Keratinocyte (primary cell): ENCODE results near the gene DEPDC1B. TPM values are rescaled to one million over a fixed set of nuclear protein-coding genes. Genes with fewer than 3 reads are reported as not detected.
A peak's percentile ranks its signal among the peaks of the same experiment; 100 is the strongest.

ENCODE experiments used
- DNase-seq: peaks from one replicate; pipeline ENCODE4 v3.0.0-alpha.2; 2011; ENCODE audit warnings: low read depth, missing footprints, low spot score
- FAIRE-seq: peaks from 2 replicates; lab custom pipeline; 2011; peaks lifted over from hg19 to GRCh38; lab: Jason Lieb, UNC
- H2AFZ ChIP-seq: 2 replicates; pipeline ENCODE4 v1.6.0; 2012; ENCODE audit warnings: low read length, control low read depth, inconsistent platforms; ENCODE audit not compliant: control insufficient read depth
- H3K27ac ChIP-seq: 2 replicates; pipeline ENCODE4 v1.5.1; 2011; ENCODE audit warnings: low read length; ENCODE audit not compliant: control insufficient read depth, insufficient read depth
- H3K27me3 ChIP-seq: 3 replicates; pipeline ENCODE4 v1.6.0; 2011; ENCODE audit warnings: low read length; ENCODE audit not compliant: control insufficient read depth, insufficient read depth; ENCODE audit errors: extremely low read depth
- H3K36me3 ChIP-seq, 2 experiments: 2 replicates in 1 of 2; 3 replicates in 1 of 2; pipeline ENCODE4 v1.5.1; 2011; ENCODE audit warnings: low read length in 2 of 2, mild to moderate bottlenecking in 1 of 2; ENCODE audit not compliant: control insufficient read depth in 2 of 2, insufficient read depth in 2 of 2; ENCODE audit errors: extremely low read depth in 1 of 2
- H3K4me1 ChIP-seq: 3 replicates; pipeline ENCODE4 v1.5.1; 2011; ENCODE audit warnings: low read length; ENCODE audit not compliant: control insufficient read depth, insufficient read depth; ENCODE audit errors: extremely low read depth
- H3K4me2 ChIP-seq: 3 replicates; pipeline ENCODE4 v1.6.0; 2011; ENCODE audit warnings: low read depth, low read length; ENCODE audit not compliant: control insufficient read depth, insufficient read depth; ENCODE audit errors: extremely low read depth
- H3K4me3 ChIP-seq, 3 experiments: fragments of 200-600 bp in 1 of 3; sonication (generic) in 1 of 3; 2 replicates in 2 of 3; 3 replicates in 1 of 3; pipeline ENCODE4 v1.5.1; 2011 to 2016; ENCODE audit warnings: low read length in 3 of 3, mild to moderate bottlenecking in 3 of 3, control low read depth in 2 of 3, inconsistent platforms in 1 of 3, low read depth in 1 of 3, mixed read lengths in 1 of 3, mixed run types in 1 of 3, moderate library complexity in 1 of 3; ENCODE audit not compliant: control insufficient read depth in 2 of 3, insufficient read depth in 2 of 3; ENCODE audit errors: extremely low read depth in 1 of 3
- H3K79me2 ChIP-seq: 2 replicates; pipeline ENCODE4 v1.6.0; 2012; ENCODE audit warnings: low read length; ENCODE audit not compliant: control insufficient read depth, insufficient read depth
- H3K9ac ChIP-seq: 3 replicates; pipeline ENCODE4 v1.6.0; 2011; ENCODE audit warnings: low read length; ENCODE audit not compliant: control insufficient read depth, insufficient read depth; ENCODE audit errors: extremely low read depth
- H3K9me1 ChIP-seq: 3 replicates; pipeline ENCODE4 v1.6.0; 2011; ENCODE audit warnings: low read length; ENCODE audit not compliant: control insufficient read depth, insufficient read depth; ENCODE audit errors: extremely low read depth
- H3K9me3 ChIP-seq: 2 replicates; pipeline ENCODE4 v1.5.1; 2012; ENCODE audit warnings: low read depth, low read length; ENCODE audit not compliant: control insufficient read depth
- H4K20me1 ChIP-seq: 3 replicates; pipeline ENCODE4 v1.6.0; 2011; ENCODE audit warnings: low read length; ENCODE audit not compliant: control insufficient read depth, insufficient read depth; ENCODE audit errors: extremely low read depth
- EZH2 ChIP-seq: IDR thresholded peaks from one replicate; pipeline ENCODE4 v1.6.1; 2012; ENCODE audit warnings: inconsistent platforms, mild to moderate bottlenecking, low read length, moderate library complexity
- dilution Hi-C: fragments of 300-500 bp; cut with MboI; formaldehyde crosslinking; loops from one replicate; pipeline ENCODE4 v1.7.0; 2020; ENCODE audit warnings: low sequenced_read_pairs; ENCODE audit not compliant: extremely low pct_ligation_motif_present
- polyA plus RNA-seq, 5 experiments: library from polyadenylated mRNA; depleted of rRNA in 3 of 5; stranded (reverse) in 3 of 5; stranded (forward) in 1 of 5; unstranded in 1 of 5; fragments of >200 nt; gene quantifications; 1 replicate in 1 of 5; 2 replicates in 3 of 5; 3 replicates in 1 of 5; pipeline versions ENCODE4 v1.2.1 to v1.2.3, GENCODE V29; 2011 to 2012; ENCODE audit warnings: missing spikeins in 2 of 5, low read depth in 1 of 5, low replicate concordance in 1 of 5
- TF ChIP-seq, protein P1 (sequence below), 3 experiments: IDR thresholded peaks in 1 of 3; conservative IDR thresholded peaks in 1 of 3; optimal IDR thresholded peaks in 1 of 3; 2 replicates in 2 of 3; 3 replicates in 1 of 3; pipeline versions ENCODE3 to v1.5.1; 2011; ENCODE audit warnings: low read length in 3 of 3, mild to moderate bottlenecking in 3 of 3, moderate library complexity in 2 of 3, control low read depth in 1 of 3, inconsistent platforms in 1 of 3; ENCODE audit not compliant: insufficient read depth in 2 of 3; ENCODE audit errors: extremely low read depth in 1 of 3

DEPDC1B gene
- polyA plus RNA-seq, 1 donor (not counting 4 experiments of a cell fraction or from before 2014, with no cell fraction given), result 19.5 TPM

DNA sequence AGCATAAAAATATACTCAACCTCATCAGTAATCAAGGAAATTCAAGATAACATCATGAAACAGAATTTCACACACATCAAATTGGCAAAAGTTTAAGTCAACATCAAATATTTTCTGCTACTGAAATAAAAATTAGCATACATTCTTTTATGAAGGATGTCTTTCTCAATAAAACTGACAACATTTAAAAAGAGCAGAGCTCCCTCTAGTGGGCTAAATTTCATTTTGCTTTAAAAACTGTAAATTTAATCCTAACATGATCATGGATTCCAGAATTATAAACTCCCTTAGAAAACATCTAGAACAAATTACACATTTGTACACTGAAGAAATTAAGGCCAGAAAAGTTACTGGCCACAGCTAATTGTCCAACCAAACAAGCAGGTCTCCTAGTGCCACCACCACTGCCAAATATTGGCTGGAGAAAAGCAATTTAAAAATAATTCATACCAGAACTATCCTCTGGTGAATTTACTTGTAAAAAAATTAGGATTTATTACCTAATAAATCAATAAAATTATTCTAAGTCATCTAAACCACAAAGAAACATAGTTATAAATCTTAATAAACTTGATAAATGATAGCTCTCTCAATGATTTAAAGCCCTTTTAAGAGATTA is 31.2 kb downstream of the DEPDC1B start:
- H3K4me3 ChIP-seq, result no peak overlapping the region
- H2AFZ ChIP-seq, result no peak overlapping the region
- no peaks in the 10 kb centered on the region for H4K20me1 ChIP-seq
- no peak overlapping the region for H3K9ac ChIP-seq
- peaks cover 0 to 2% of the 10 kb centered on the region in 2 experiments for H3K36me3 ChIP-seq
- H3K9me3 ChIP-seq, result no peaks in the 10 kb centered on the region
- FAIRE-seq, result no peak
- no peak for DNase-seq
- peaks cover 6% of the 10 kb centered on the region for H3K79me2 ChIP-seq
- dilution Hi-C loops, result no loop called here
- no peaks in the 10 kb centered on the region for H3K27me3 ChIP-seq
- no peaks in the 10 kb centered on the region for H3K9me1 ChIP-seq
- TF ChIP-seq, protein P1, sequence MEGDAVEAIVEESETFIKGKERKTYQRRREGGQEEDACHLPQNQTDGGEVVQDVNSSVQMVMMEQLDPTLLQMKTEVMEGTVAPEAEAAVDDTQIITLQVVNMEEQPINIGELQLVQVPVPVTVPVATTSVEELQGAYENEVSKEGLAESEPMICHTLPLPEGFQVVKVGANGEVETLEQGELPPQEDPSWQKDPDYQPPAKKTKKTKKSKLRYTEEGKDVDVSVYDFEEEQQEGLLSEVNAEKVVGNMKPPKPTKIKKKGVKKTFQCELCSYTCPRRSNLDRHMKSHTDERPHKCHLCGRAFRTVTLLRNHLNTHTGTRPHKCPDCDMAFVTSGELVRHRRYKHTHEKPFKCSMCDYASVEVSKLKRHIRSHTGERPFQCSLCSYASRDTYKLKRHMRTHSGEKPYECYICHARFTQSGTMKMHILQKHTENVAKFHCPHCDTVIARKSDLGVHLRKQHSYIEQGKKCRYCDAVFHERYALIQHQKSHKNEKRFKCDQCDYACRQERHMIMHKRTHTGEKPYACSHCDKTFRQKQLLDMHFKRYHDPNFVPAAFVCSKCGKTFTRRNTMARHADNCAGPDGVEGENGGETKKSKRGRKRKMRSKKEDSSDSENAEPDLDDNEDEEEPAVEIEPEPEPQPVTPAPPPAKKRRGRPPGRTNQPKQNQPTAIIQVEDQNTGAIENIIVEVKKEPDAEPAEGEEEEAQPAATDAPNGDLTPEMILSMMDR (optimal IDR thresholded peaks at IDR 0.05 in 1 of 3, IDR thresholded peaks at IDR 0.05 in 1 of 3, conservative IDR thresholded peaks at IDR 0.05 in 1 of 3; ENCODE audit: extremely low read depth in 1 of 3, insufficient read depth in 2 of 3, low read length in 3 of 3), result peak in 2 of 3 experiments; percentile 28 to 50
- TF ChIP-seq EZH2, result no peak
- H3K27ac ChIP-seq, result no peak overlapping the region
- H3K4me2 ChIP-seq, result no peak overlapping the region
- H3K4me1 ChIP-seq, result no peaks in the 10 kb centered on the region

DNA sequence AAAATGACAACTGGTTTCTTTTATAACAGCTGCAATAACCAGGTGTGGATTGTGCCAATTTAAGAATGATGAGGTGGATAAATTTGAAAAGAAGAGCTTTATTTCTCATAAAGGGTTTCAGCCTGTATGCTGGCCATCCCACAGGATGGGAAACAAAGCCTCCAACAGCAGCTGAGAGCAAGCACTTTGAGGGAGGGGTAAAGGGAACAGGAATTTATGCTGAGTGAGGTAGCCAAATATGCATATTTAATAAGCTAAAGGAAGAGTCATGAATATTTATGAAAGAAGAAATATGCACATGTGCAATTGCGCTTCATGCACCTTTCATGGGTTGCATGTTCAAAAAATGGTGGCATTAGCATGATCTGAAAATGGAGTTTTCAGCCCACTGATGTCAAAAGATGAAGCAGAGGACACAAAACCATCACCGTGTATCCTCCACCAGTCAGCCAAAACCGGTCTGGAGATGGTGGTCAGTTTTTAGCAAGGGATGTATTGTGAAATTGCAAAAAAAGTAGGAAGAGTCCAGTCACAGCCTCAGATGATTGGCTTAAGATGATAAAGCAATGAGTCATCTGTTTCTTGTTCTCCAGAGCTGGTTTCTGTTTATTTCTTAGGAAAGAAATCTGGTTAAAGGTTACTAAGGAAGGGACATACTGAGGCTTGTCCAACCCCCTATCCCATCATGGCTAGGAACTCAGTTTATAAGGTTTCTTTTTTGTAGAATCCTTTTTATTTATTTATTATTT is 47.9 kb downstream of the DEPDC1B start:
- Histone ChIP-seq H3K4me2 (no peak overlapping the region), H4K20me1 (no peaks in the 10 kb centered on the region), H3K4me3 (no peak overlapping the region), H2AFZ (no peak overlapping the region), H3K27me3 (no peaks in the 10 kb centered on the region), H3K79me2 (peaks cover 2% of the 10 kb centered on the region), H3K4me1 (no peaks in the 10 kb centered on the region), H3K27ac (no peak overlapping the region), H3K9me3 (no peaks in the 10 kb centered on the region), H3K9me1 (no peaks in the 10 kb centered on the region), H3K9ac (no peak overlapping the region), H3K36me3 (no peaks in the 10 kb centered on the region)
- FAIRE-seq (peak; percentile 56), DNase-seq (no peak)
- dilution Hi-C loops, result no loop called here
- TF ChIP-seq, protein P1 (optimal IDR thresholded peaks at IDR 0.05 in 1 of 3, IDR thresholded peaks at IDR 0.05 in 1 of 3, conservative IDR thresholded peaks at IDR 0.05 in 1 of 3; ENCODE audit: extremely low read depth in 1 of 3, insufficient read depth in 2 of 3, low read length in 3 of 3), result no peak
- no peak for TF ChIP-seq EZH2
